ENCODE measurements around the gene TBCD. TPM values are rescaled to one million over a fixed set of nuclear protein-coding genes. Genes with fewer than 3 reads are reported as not detected.
"Not testable (repeated sequence)": the region's sequence is repeated elsewhere in the genome, so short reads cannot be mapped to it uniquely, and the experiment has no call there.

The TBCD gene
- total RNA-seq, 2 donors from 2014 or later = 38.9 to 74.8 TPM

GRCh38 chr17:82775001-82775823 lies 23.3 kb downstream of the TBCD start:
- intact Hi-C loops (cut with DNase I) = loop anchor here (5.0 kb wide), 2 partner anchors 108 to 423 kb away; no protein-coding TSS in a partner anchor
- Histone ChIP-seq H3K4me1 (peaks cover 8% of the 10 kb centered on the region), H3K27me3 (no peaks in the 10 kb centered on the region), H3K9me3 (no peaks in the 10 kb centered on the region), H3K27ac (no peak overlapping the region), H3K4me3 (no peak overlapping the region), H3K36me3 (replicated peaks in 1 of 2; ENCODE audit: insufficient read depth in 1 of 2, low read depth in 2 of 2) (no peaks in the 10 kb centered on the region)
- WGBS, 2 donors = 23 to 27% methylated on average over 28 to 34 of the region's 34 CpGs
- DNase-seq (peak; percentile 71 to 81 (median 76)), ATAC-seq (peak; percentile 69)
- TF ChIP-seq POLR2A (IDR thresholded peaks at IDR 0.05) = no peak
- peak; percentile 75 to 93 (median 80) for TF ChIP-seq CTCF (IDR thresholded peaks at IDR 0.05)

DNA sequence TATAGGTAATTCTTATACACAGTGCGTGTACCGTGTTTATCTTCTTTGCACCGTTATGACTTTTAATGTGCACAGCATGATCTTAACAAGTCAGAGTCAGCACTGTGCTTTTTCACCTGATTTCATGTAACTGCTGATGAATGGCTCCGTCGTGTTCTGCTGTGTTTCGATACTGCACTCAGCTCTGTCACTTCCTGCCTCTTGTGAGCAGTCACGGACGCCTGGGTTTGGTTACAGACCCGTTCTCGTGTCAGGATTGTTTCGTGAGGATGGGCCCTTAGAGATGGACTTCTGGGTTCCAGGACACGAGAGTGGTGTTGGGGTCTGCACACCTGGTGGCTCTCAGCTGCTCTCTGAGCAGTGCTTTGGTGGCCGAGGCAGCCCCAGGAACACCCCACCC lies 24.6 kb downstream of the TBCD start:
- WGBS, 2 donors = 88 to 89% methylated on average over 13 of the region's 13 CpGs
- intact Hi-C loops (cut with DNase I) = loop anchor here (5.0 kb wide), 2 partner anchors 109 to 424 kb away; no protein-coding TSS in a partner anchor
- DNase-seq (no peak), ATAC-seq (no peak)
- peaks cover 8% of the 10 kb centered on the region for H3K4me1 ChIP-seq
- H3K27ac ChIP-seq = no peak overlapping the region
- H3K27me3 ChIP-seq = no peaks in the 10 kb centered on the region
- no peaks in the 10 kb centered on the region for H3K36me3 ChIP-seq (replicated peaks in 1 of 2; ENCODE audit: insufficient read depth in 1 of 2, low read depth in 2 of 2)
- no peak overlapping the region for H3K4me3 ChIP-seq
- TF ChIP-seq POLR2A (IDR thresholded peaks at IDR 0.05) (no peak), CTCF (IDR thresholded peaks at IDR 0.05) (no peak)
- no peaks in the 10 kb centered on the region for H3K9me3 ChIP-seq

DNA sequence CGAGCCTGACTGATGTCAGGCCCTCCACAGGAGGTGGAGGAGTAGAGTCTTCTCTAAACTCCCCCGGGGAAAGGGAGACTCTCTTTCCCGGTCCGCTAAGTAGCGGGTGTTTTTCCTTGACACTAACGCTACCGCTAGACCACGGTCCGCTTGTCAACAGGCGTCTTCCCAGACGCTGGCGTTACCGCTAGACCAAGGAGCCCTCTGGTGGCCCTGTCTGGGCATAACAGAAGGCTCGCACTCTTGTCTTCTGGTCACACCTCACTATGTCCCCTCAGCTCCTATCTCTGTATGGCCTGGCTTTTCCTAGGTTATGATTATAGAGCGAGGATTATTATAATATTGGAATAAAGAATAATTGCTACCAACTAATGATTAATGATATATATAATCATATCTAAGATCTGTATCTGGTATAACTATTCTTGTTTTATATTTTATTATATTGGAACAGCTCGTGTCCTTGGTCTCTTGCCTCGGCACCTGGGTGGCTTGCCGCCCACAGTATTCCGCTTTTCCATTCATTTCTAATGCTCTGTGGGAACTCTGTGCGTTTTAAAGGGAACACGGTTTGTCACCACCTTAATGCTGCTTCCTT lies 26.0 kb downstream of the TBCD start:
- H3K27me3 ChIP-seq = not testable (repeated sequence)
- intact Hi-C loops (cut with DNase I) = loop anchor here (5.0 kb wide), 2 partner anchors 111 to 426 kb away; no protein-coding TSS in a partner anchor
- 64 to 75% methylated on average over 21 of the region's 21 CpGs for WGBS, 2 donors

DNA sequence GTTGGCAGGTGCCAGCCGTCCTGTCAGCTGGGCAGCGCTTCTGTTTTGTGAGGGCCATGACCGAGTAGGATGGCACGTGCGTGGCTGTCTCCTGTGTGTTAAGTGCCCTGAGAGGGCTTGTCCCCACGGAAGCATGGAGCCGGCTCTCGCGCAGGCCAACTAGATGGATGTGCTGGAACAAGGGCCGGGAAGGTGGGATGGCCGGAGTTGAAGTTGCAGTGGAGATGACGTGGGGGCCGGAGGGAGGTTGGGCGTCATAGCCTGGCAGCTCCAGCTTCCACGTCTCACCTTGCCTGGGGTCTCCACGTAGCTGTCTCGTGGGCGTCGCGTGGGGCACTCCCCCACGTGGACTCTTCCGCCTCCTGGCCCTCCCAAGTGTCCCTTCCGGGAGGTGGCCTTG lies 27.7 kb downstream of the TBCD start:
- ATAC-seq (no peak), DNase-seq (no peak)
- Histone ChIP-seq H3K9me3 (no peaks in the 10 kb centered on the region), H3K27me3 (no peaks in the 10 kb centered on the region), H3K36me3 (replicated peaks in 1 of 2; ENCODE audit: insufficient read depth in 1 of 2, low read depth in 2 of 2) (peaks cover 0 to 3% of the 10 kb centered on the region in 2 donors), H3K27ac (no peak overlapping the region), H3K4me3 (no peak overlapping the region), H3K4me1 (peaks cover 8% of the 10 kb centered on the region)
- TF ChIP-seq CTCF (IDR thresholded peaks at IDR 0.05) (no peak), POLR2A (IDR thresholded peaks at IDR 0.05) (no peak)
- intact Hi-C loops (cut with DNase I) = loop anchor here (5.0 kb wide), 2 partner anchors 112 to 427 kb away; no protein-coding TSS in a partner anchor
- 86 to 94% methylated on average over 13 to 15 of the region's 23 CpGs for WGBS, 2 donors

More for the DNA sequence above, 26.0 kb downstream of the TBCD start:
- DNase-seq = peak in 2 of 4 donors; percentile 27 to 37
- ATAC-seq; H3K4me3 ChIP-seq; H3K9me3 ChIP-seq; H3K27ac ChIP-seq; H3K4me1 ChIP-seq; H3K36me3 ChIP-seq (replicated peaks in 1 of 2; ENCODE audit: insufficient read depth in 1 of 2, low read depth in 2 of 2): not testable (repeated sequence)
- peak in 6 of 7 experiments; percentile 24 to 46 (median 34) for TF ChIP-seq CTCF (IDR thresholded peaks at IDR 0.05)
